NCI-H774 (cell line): ENCODE results near the gene EFNB2.
A peak's percentile ranks its signal among the peaks of the same experiment; 100 is the strongest.

Experiments
- DNase-seq: peaks from one replicate; lab custom pipeline; 2025; lab: John Stamatoyannopoulos, UW

Gene EFNB2

GRCh38 chr13:106550570-106551135 is 15.2 kb upstream of the EFNB2 start:
- no peak for DNase-seq

- no peak for DNase-seq
These were observed 12.7 kb upstream of the EFNB2 start for GRCh38 chr13:106548064-106548696.

- DNase-seq, result no peak
These were observed 6.4 kb upstream of the EFNB2 start for GRCh38 chr13:106541826-106542225.

GRCh38 chr13:106540613-106541012 is 5.2 kb upstream of the EFNB2 start:
- no peak for DNase-seq

GRCh38 chr13:106537521-106537920 is 2.1 kb upstream of the EFNB2 start:
- DNase-seq, result no peak

- peak; percentile 94 for DNase-seq
These were observed 977 bp upstream of the EFNB2 start for GRCh38 chr13:106536244-106537034.

GRCh38 chr13:106534639-106535551 is 567 bp downstream of the EFNB2 start:
- DNase-seq, result peak; percentile 42

GRCh38 chr13:106533943-106534638 is 1.4 kb downstream of the EFNB2 start:
- peak; percentile 62 for DNase-seq

- peak; percentile 84 for DNase-seq
These were observed 2.1 kb downstream of the EFNB2 start for GRCh38 chr13:106533101-106533942.

GRCh38 chr13:106532111-106532929 is 3.1 kb downstream of the EFNB2 start:
- DNase-seq, result no peak

- DNase-seq, result no peak
These were observed 4.4 kb downstream of the EFNB2 start for GRCh38 chr13:106530980-106531481.

- DNase-seq, result no peak
These were observed 5.2 kb downstream of the EFNB2 start for GRCh38 chr13:106530171-106530851.

- no peak for DNase-seq
These were observed 5.9 kb downstream of the EFNB2 start for GRCh38 chr13:106529415-106530170.

- no peak for DNase-seq
These were observed 6.6 kb downstream of the EFNB2 start for GRCh38 chr13:106528718-106529414.

GRCh38 chr13:106527826-106528225 is 7.6 kb downstream of the EFNB2 start:
- DNase-seq, result peak; percentile 80

GRCh38 chr13:106527445-106527801 is 8.0 kb downstream of the EFNB2 start:
- DNase-seq, result no peak

- DNase-seq, result no peak
These were observed 8.6 kb downstream of the EFNB2 start for GRCh38 chr13:106526738-106527444.
